IMR-90 (cell line): ENCODE results near the gene TK2. TPM values are rescaled to one million over a fixed set of nuclear protein-coding genes. Genes with fewer than 3 reads are reported as not detected.

Experiments used
- ATAC-seq: fragments of 200-7000 bp; cut with Tn5 transposase; 2 replicates; pipeline ENCODE4 v1.9.1; 2020; ENCODE audit warnings: low read depth, mild to moderate bottlenecking, moderate library complexity
- BruUV-seq: library from RNA; stranded (reverse); fragments of 400-500 nt; replicated peaks from 2 replicates; lab custom pipeline; 2021; lab: Mats Ljungman, UMichigan
- CTCF ChIA-PET: fragments of 300-600 bp; formaldehyde crosslinking; extraction: SDS; loops from one replicate; lab custom pipeline; 2021; ENCODE audit warnings: antibody characterized with exemption; lab: Yijun Ruan, JAX
- POLR2A ChIA-PET: fragments of 300-600 bp; sonication (Branson Sonifier 250); formaldehyde crosslinking; loops from one replicate; lab custom pipeline; 2022; ENCODE audit warnings: antibody characterized with exemption; ENCODE audit not compliant: unreplicated experiment; lab: Charles Lee
- DNase-seq: peaks from one replicate; pipeline ENCODE4 v3.0.0; 2013
- H2AFZ ChIP-seq: replicated peaks from 2 replicates; pipeline ENCODE3; 2013; ENCODE audit warnings: low read length, mild to moderate bottlenecking; ENCODE audit not compliant: poor library complexity
- H2AK5ac ChIP-seq: 2 replicates; pipeline ENCODE4 v1.6.1; 2013; ENCODE audit warnings: low read depth, low read length, inconsistent platforms
- H2AK9ac ChIP-seq: replicated peaks from 2 replicates; pipeline ENCODE3; 2013; ENCODE audit warnings: mild to moderate bottlenecking, low read depth, low read length, moderate library complexity; ENCODE audit not compliant: poor library complexity
- H2BK120ac ChIP-seq: 2 replicates; pipeline ENCODE4 v1.6.1; 2013; ENCODE audit warnings: low read depth, low read length, inconsistent platforms
- H2BK15ac ChIP-seq: 3 replicates; pipeline ENCODE4 v1.6.1; 2013; ENCODE audit warnings: low read depth, low read length, inconsistent platforms
- H2BK20ac ChIP-seq: 2 replicates; pipeline ENCODE4 v1.6.1; 2013; ENCODE audit warnings: low read depth, mild to moderate bottlenecking, inconsistent platforms, low read length, moderate library complexity
- H2BK5ac ChIP-seq: 2 replicates; pipeline ENCODE4 v1.6.1; 2013; ENCODE audit warnings: mild to moderate bottlenecking, low read depth, low read length, inconsistent platforms; ENCODE audit not compliant: poor library complexity, severe bottlenecking
- H3K14ac ChIP-seq: replicated peaks from 2 replicates; pipeline ENCODE4 v1.6.1; 2013; ENCODE audit warnings: low read depth, low read length, inconsistent platforms
- H3K18ac ChIP-seq: 2 replicates; pipeline ENCODE4 v1.6.1; 2013; ENCODE audit warnings: low read depth, low read length, control low read depth
- H3K23ac ChIP-seq: 2 replicates; pipeline ENCODE4 v1.6.1; 2013; ENCODE audit warnings: low read depth, low read length, inconsistent platforms
- H3K27ac ChIP-seq: 2 replicates; pipeline ENCODE4 v1.5.1; 2013; ENCODE audit warnings: mild to moderate bottlenecking, control low read depth, low read length; ENCODE audit not compliant: insufficient read depth
- H3K27me3 ChIP-seq: 2 replicates; pipeline ENCODE4 v1.6.1; 2013; ENCODE audit warnings: low read length; ENCODE audit not compliant: control insufficient read depth, insufficient read depth
- H3K36me3 ChIP-seq: 2 replicates; pipeline ENCODE4 v1.6.1; 2013; ENCODE audit warnings: low read length, mixed read lengths; ENCODE audit not compliant: control insufficient read depth, insufficient read depth
- H3K4ac ChIP-seq: 2 replicates; pipeline ENCODE4 v1.6.1; 2013; ENCODE audit warnings: low read depth, low read length, inconsistent platforms
- H3K4me1 ChIP-seq: 2 replicates; pipeline ENCODE4 v1.6.1; 2013; ENCODE audit warnings: low read length, mixed read lengths; ENCODE audit not compliant: control insufficient read depth, insufficient read depth
- H3K4me2 ChIP-seq: 2 replicates; pipeline ENCODE4 v1.6.1; 2013; ENCODE audit warnings: low read depth, mild to moderate bottlenecking, control low read depth, low read length, moderate library complexity
- H3K4me3 ChIP-seq: 2 replicates; pipeline ENCODE4 v1.5.1; 2013; ENCODE audit warnings: low read depth, mild to moderate bottlenecking, control low read depth, low read length, moderate library complexity; ENCODE audit not compliant: insufficient read depth
- H3K56ac ChIP-seq: 2 replicates; pipeline ENCODE4 v1.6.1; 2013; ENCODE audit warnings: low read length, inconsistent platforms; ENCODE audit not compliant: insufficient read depth; ENCODE audit errors: extremely low read depth
- H3K79me1 ChIP-seq, 2 experiments: 2 replicates each; pipeline ENCODE4 v1.6.1; 2013; ENCODE audit warnings: low read length in 2 of 2, inconsistent platforms in 1 of 2, low read depth in 1 of 2
- H3K9ac ChIP-seq: 2 replicates; pipeline ENCODE4 v1.6.1; 2013; ENCODE audit warnings: low read depth, low read length, control low read depth
- H3K9me1 ChIP-seq: 2 replicates; pipeline ENCODE4 v1.6.1; 2013; ENCODE audit warnings: low read length, inconsistent platforms; ENCODE audit not compliant: insufficient read depth
- H3K9me3 ChIP-seq: 2 replicates; pipeline ENCODE4 v1.6.1; 2013; ENCODE audit warnings: low read length; ENCODE audit not compliant: control insufficient read depth, insufficient read depth
- H4K20me1 ChIP-seq: 2 replicates; pipeline ENCODE4 v1.6.1; 2013; ENCODE audit warnings: low read length, inconsistent platforms; ENCODE audit not compliant: insufficient read depth
- H4K5ac ChIP-seq: 2 replicates; pipeline ENCODE4 v1.6.1; 2013; ENCODE audit warnings: mild to moderate bottlenecking, low read depth, low read length, control low read depth
- H4K8ac ChIP-seq, 2 experiments: 2 replicates each; pipeline ENCODE4 v1.6.1; 2013; ENCODE audit warnings: low read depth in 2 of 2, low read length in 2 of 2, control low read depth in 1 of 2, inconsistent platforms in 1 of 2
- H4K91ac ChIP-seq: 2 replicates; pipeline ENCODE4 v1.6.1; 2013; ENCODE audit warnings: low read depth, low read length, inconsistent platforms; ENCODE audit not compliant: insufficient read depth
- CEBPB ChIP-seq: IDR thresholded peaks from 2 replicates; pipeline ENCODE4 v1.6.1; 2012; ENCODE audit warnings: low read depth, low read length, improper control_type of control experiment
- CHD1 ChIP-seq: IDR thresholded peaks from 2 replicates; pipeline ENCODE4 v1.6.1; 2012; ENCODE audit warnings: low read depth, low read length, improper control_type of control experiment
- FOS ChIP-seq: fragments of 150-350 bp; IDR thresholded peaks from 2 replicates; pipeline ENCODE4 v1.6.1; 2016; ENCODE audit warnings: low read depth, low read length
- MAFK ChIP-seq: IDR thresholded peaks from 2 replicates; pipeline ENCODE4 v1.6.1; 2012; ENCODE audit warnings: low read depth, low read length, improper control_type of control experiment
- MAZ ChIP-seq: IDR thresholded peaks from 2 replicates; pipeline ENCODE4 v1.6.1; 2012; ENCODE audit warnings: low read depth, mild to moderate bottlenecking, low read length, improper control_type of control experiment, moderate library complexity, borderline replicate concordance
- MXI1 ChIP-seq: IDR thresholded peaks from 2 replicates; pipeline ENCODE4 v1.6.1; 2012; ENCODE audit warnings: low read depth, mild to moderate bottlenecking, low read length, moderate library complexity, borderline replicate concordance
- SMC3 ChIP-seq: fragments of 150-350 bp; IDR thresholded peaks from 2 replicates; pipeline ENCODE4 v1.6.1; 2016; ENCODE audit warnings: low read depth, mild to moderate bottlenecking, antibody characterized with exemption, low read length, moderate library complexity
- USF2 ChIP-seq: fragments of 150-350 bp; IDR thresholded peaks from 2 replicates; pipeline ENCODE4 v1.6.1; 2017; ENCODE audit warnings: mild to moderate bottlenecking, antibody characterized with exemption, low read length, low read depth
- WGBS, 2 experiments: methylation state at CpG; one replicate each; pipeline versions ENCODE4 v1.1.5 to v1.1.7; 2013; ENCODE audit warnings: missing lambda C conversion rate in 2 of 2; ENCODE audit not compliant: insufficient read length in 1 of 2; ENCODE audit errors: extremely low coverage in 2 of 2; 5-methylcytosine and 5-hydroxymethylcytosine counted together
- dilution Hi-C: fragments of 300-500 bp; cut with HindIII; formaldehyde crosslinking; loops from one replicate; pipeline ENCODE4 v1.14.3; 2018; ENCODE audit warnings: low sequenced_read_pairs; ENCODE audit not compliant: unreplicated experiment
- in situ Hi-C: fragments of 300-500 bp; cut with MboI; formaldehyde crosslinking; loops from 3 replicates; pipeline ENCODE4 v1.14.3; 2019; ENCODE audit warnings: low sequenced_read_pairs, inconsistent platforms, mixed read lengths
- intact Hi-C: fragments of 100-400 bp; cut with micrococcal nuclease; formaldehyde crosslinking; loops from 2 replicates; pipeline ENCODE4 v1.10.0; 2022
- polyA plus RNA-seq, 3 experiments: library from polyadenylated mRNA; depleted of rRNA; stranded (reverse); fragments of >200 nt; gene quantifications; 2 replicates each; pipeline ENCODE4 v1.2.3, GENCODE V29; 2012; ENCODE audit warnings: low replicate concordance in 1 of 3
- total RNA-seq: library from RNA; depleted of rRNA; stranded (reverse); fragments of >200 nt; gene quantifications from 2 replicates; pipeline ENCODE4 v1.2.3, GENCODE V29; 2012

TK2 gene
- total and polyA plus RNA-seq, 2 of the 4 experiments (the other 2 are of a cell fraction) = 14.7 to 16.5 TPM

- H3K36me3 ChIP-seq = no peaks in the 10 kb centered on the region
- in situ Hi-C loops = loop anchor here (5.0 kb wide), 1 partner anchor 79 kb away; no protein-coding TSS in a partner anchor
- no peak overlapping the region for H2BK15ac ChIP-seq
- no peak overlapping the region for H2BK120ac ChIP-seq
- DNase-seq = no peak
- 0 out of 2 replicates have a peak, but pooled peaks cover 3% of the 10 kb centered on the region for H3K9me1 ChIP-seq
- WGBS, 2 experiments = 100% methylated on average over 3 of the region's 12 CpGs; no CpG with 5 or more reads in 1 of the 2 experiments
- H2BK20ac ChIP-seq = no peak overlapping the region
- H4K91ac ChIP-seq = no peak overlapping the region
- no peaks in the 10 kb centered on the region for H4K20me1 ChIP-seq
- no peak overlapping the region for H3K4me3 ChIP-seq
- H2AK9ac ChIP-seq = no peak overlapping the region
- H3K9me3 ChIP-seq = 0 out of 2 replicates have a peak, but pooled peaks cover 3% of the 10 kb centered on the region
- H3K18ac ChIP-seq = no peak overlapping the region
- intact Hi-C loops = no loop called here
- H3K9ac ChIP-seq = no peak overlapping the region; the same call in 1 of the 2 replicates
- H2AFZ ChIP-seq = no peak overlapping the region
- no peak overlapping the region for H3K27ac ChIP-seq
- H3K4me1 ChIP-seq = peaks cover 11% of the 10 kb centered on the region; the same call in 1 of the 2 replicates
- POLR2A ChIA-PET = no interaction called here
- H3K14ac ChIP-seq = no peak overlapping the region
- no peaks in the 10 kb centered on the region for H3K79me1 ChIP-seq
- TF ChIP-seq USF2 = no peak
- TF ChIP-seq CEBPB = no peak
- no peak for TF ChIP-seq MXI1
- no peak for TF ChIP-seq CHD1
- no peak for TF ChIP-seq FOS
- no peak for TF ChIP-seq SMC3
- no peak for TF ChIP-seq MAZ
- TF ChIP-seq MAFK = no peak
- H3K56ac ChIP-seq = no peak overlapping the region
- no peak for ATAC-seq
- CTCF ChIA-PET = no interaction called here
- no peak overlapping the region for H2AK5ac ChIP-seq
- no peak overlapping the region for H3K23ac ChIP-seq
- no peak overlapping the region for H2BK5ac ChIP-seq
- H3K27me3 ChIP-seq = no peaks in the 10 kb centered on the region
- no peak overlapping the region for H4K5ac ChIP-seq
- H3K4me2 ChIP-seq = no peak overlapping the region
- H4K8ac ChIP-seq = no peak overlapping the region
- BruUV-seq = no TSS peak
- peak overlapping the region; percentile 17; the same call in 1 of the 2 replicates for H3K4ac ChIP-seq
- dilution Hi-C loops = no loop called here
These were observed 63.6 kb downstream of the TK2 start for GRCh38 chr16:66486199-66486772.
